Smooth muscle cell (in vitro differentiated cells): Measurements from ENCODE around the gene MSH4. TPM values are rescaled to one million over a fixed set of nuclear protein-coding genes. Genes with fewer than 3 reads are reported as not detected.
"Not testable (repeated sequence)": the region's sequence is repeated elsewhere in the genome, so short reads cannot be mapped to it uniquely, and the experiment has no call there.

Source experiments
- DNase-seq: peaks from one replicate; lab custom pipeline; 2025; ENCODE audit not compliant: unreplicated experiment; lab: John Stamatoyannopoulos, UW
- H2AFZ ChIP-seq: fragments of 200-600 bp; sonication (generic); 2 replicates; pipeline ENCODE4 v1.6.0; 2016; ENCODE audit warnings: antibody characterized with exemption, low read depth, mild to moderate bottlenecking
- H3F3A ChIP-seq: fragments of 200-600 bp; sonication (generic); 2 replicates; pipeline ENCODE4 v1.6.0; 2017; ENCODE audit warnings: antibody characterized with exemption, low read depth
- H3K27ac ChIP-seq: fragments of 200-600 bp; sonication (generic); 2 replicates; pipeline ENCODE4 v1.5.1; 2016; ENCODE audit warnings: low read depth, mild to moderate bottlenecking
- H3K27me3 ChIP-seq: fragments of 200-600 bp; sonication (generic); 2 replicates; pipeline ENCODE4 v1.6.1; 2016; ENCODE audit warnings: low read depth, mild to moderate bottlenecking
- H3K36me3 ChIP-seq: fragments of 200-600 bp; sonication (generic); 2 replicates; pipeline ENCODE4 v1.5.1; 2016; ENCODE audit warnings: low read depth
- H3K4me1 ChIP-seq: fragments of 200-600 bp; sonication (generic); 2 replicates; pipeline ENCODE4 v1.5.1; 2016; ENCODE audit warnings: low read depth
- H3K4me2 ChIP-seq: fragments of 200-600 bp; sonication (generic); 2 replicates; pipeline ENCODE4 v1.6.0; 2016; ENCODE audit warnings: mild to moderate bottlenecking
- H3K4me3 ChIP-seq: fragments of 200-600 bp; sonication (generic); 2 replicates; pipeline ENCODE4 v1.5.1; 2016; ENCODE audit warnings: mild to moderate bottlenecking
- H3K79me2 ChIP-seq: fragments of 200-600 bp; sonication (generic); 2 replicates; pipeline ENCODE4 v1.6.0; 2016; ENCODE audit warnings: low read depth, mild to moderate bottlenecking
- H3K9ac ChIP-seq: fragments of 200-600 bp; sonication (generic); 2 replicates; pipeline ENCODE4 v1.6.0; 2016; ENCODE audit warnings: low read depth
- H3K9me3 ChIP-seq: fragments of 200-600 bp; sonication (generic); replicated peaks from 2 replicates; pipeline ENCODE4 v1.5.1; 2016; ENCODE audit warnings: low read depth
- H4K20me1 ChIP-seq: fragments of 200-600 bp; sonication (generic); 2 replicates; pipeline ENCODE4 v1.6.0; 2016; ENCODE audit warnings: low read depth
- CTCF ChIP-seq: fragments of 200-600 bp; sonication (generic); IDR thresholded peaks from 2 replicates; pipeline ENCODE4 v1.5.1; 2017; ENCODE audit warnings: borderline replicate concordance, mild to moderate bottlenecking, antibody characterized with exemption; ENCODE audit not compliant: insufficient read depth, poor library complexity, severe bottlenecking
- WGBS: methylation state at CpG from one replicate; pipeline ENCODE4 v1.1.7; 2016; ENCODE audit warnings: low lambda C conversion rate; 5-methylcytosine and 5-hydroxymethylcytosine counted together
- polyA plus RNA-seq: library from polyadenylated mRNA; unstranded; fragments of >200 nt; fragmentation: Nextera tagmentation; extraction: Ambion mirVana; gene quantifications from 2 replicates; pipeline ENCODE4 v1.2.1, GENCODE V29; 2016
- total RNA-seq: library from RNA; depleted of rRNA; stranded (reverse); fragments of >200 nt; gene quantifications from 2 replicates; pipeline ENCODE4 v1.2.3, GENCODE V29; 2014

Gene MSH4
- total and polyA plus RNA-seq, 2 experiments from 2014 or later, result not detected

- no peaks in the 10 kb centered on the region for H3K27me3 ChIP-seq
- WGBS, result 89% methylated on average over 1 of the region's 1 CpG
Observed at GRCh38 chr1:75811211-75811981, 14.7 kb downstream of the MSH4 start.

GRCh38 chr1:75812065-75812464 is 15.4 kb downstream of the MSH4 start:
- H3K4me2 ChIP-seq, result no peak overlapping the region
- H3K79me2 ChIP-seq, result no peaks in the 10 kb centered on the region
- no peaks in the 10 kb centered on the region for H3K4me1 ChIP-seq
- no peaks in the 10 kb centered on the region for H3K27me3 ChIP-seq
- H2AFZ ChIP-seq, result no peak overlapping the region
- no peak overlapping the region for H3K27ac ChIP-seq
- no peak overlapping the region for H3K4me3 ChIP-seq
- WGBS, result 96% methylated on average over 3 of the region's 3 CpGs
- no peaks in the 10 kb centered on the region for H3F3A ChIP-seq
- H3K36me3 ChIP-seq, result no peaks in the 10 kb centered on the region
- no peaks in the 10 kb centered on the region for H4K20me1 ChIP-seq
- no peaks in the 10 kb centered on the region for H3K9me3 ChIP-seq
- DNase-seq, result no peak
- H3K9ac ChIP-seq, result no peak overlapping the region
- TF ChIP-seq CTCF, result no peak

More at GRCh38 chr1:75811211-75811981, 14.7 kb downstream of the MSH4 start:
- TF ChIP-seq CTCF, result no peak
- no peak overlapping the region for H3K4me2 ChIP-seq
- no peaks in the 10 kb centered on the region for H3K36me3 ChIP-seq
- no peak overlapping the region for H2AFZ ChIP-seq
- H3K27ac ChIP-seq, result no peak overlapping the region
- no peaks in the 10 kb centered on the region for H3K9me3 ChIP-seq
- H4K20me1 ChIP-seq, result no peaks in the 10 kb centered on the region
- DNase-seq, result no peak
- H3K4me3 ChIP-seq, result no peak overlapping the region
- no peaks in the 10 kb centered on the region for H3K79me2 ChIP-seq
- H3K4me1 ChIP-seq, result no peaks in the 10 kb centered on the region
- no peaks in the 10 kb centered on the region for H3F3A ChIP-seq
- no peak overlapping the region for H3K9ac ChIP-seq

GRCh38 chr1:75823596-75823995 is 26.9 kb downstream of the MSH4 start:
- H3K79me2 ChIP-seq, H3K9me3 ChIP-seq, H4K20me1 ChIP-seq, H3K4me2 ChIP-seq, H3K36me3 ChIP-seq, H3K27ac ChIP-seq, H3K4me3 ChIP-seq, H3F3A ChIP-seq, H2AFZ ChIP-seq, H3K27me3 ChIP-seq, H3K9ac ChIP-seq, DNase-seq, H3K4me1 ChIP-seq: not testable (repeated sequence)
- WGBS, result 90% methylated on average over 1 of the region's 1 CpG

- no peak for TF ChIP-seq CTCF
- H3K79me2 ChIP-seq, result no peaks in the 10 kb centered on the region
- 89% methylated on average over 2 of the region's 2 CpGs for WGBS
Observed at GRCh38 chr1:75836528-75837100, 39.9 kb downstream of the MSH4 start.

More at GRCh38 chr1:75836528-75837100, 39.9 kb downstream of the MSH4 start:
- Histone ChIP-seq H3K27me3 (no peaks in the 10 kb centered on the region), H3K27ac (no peak overlapping the region), H3K36me3 (no peaks in the 10 kb centered on the region), H3K4me3 (no peak overlapping the region), H4K20me1 (no peaks in the 10 kb centered on the region), H3K9me3 (no peaks in the 10 kb centered on the region), H3F3A (no peaks in the 10 kb centered on the region), H3K4me1 (no peaks in the 10 kb centered on the region), H3K4me2 (no peak overlapping the region), H2AFZ (no peak overlapping the region), H3K9ac (no peak overlapping the region)
- no peak for DNase-seq
